Transverse colon (tissue), 4 donors: ENCODE measurements around the gene TMC5. TPM values are rescaled to one million over a fixed set of nuclear protein-coding genes. Genes with fewer than 3 reads are reported as not detected.

ENCODE experiments used
- DNase-seq: peaks from one replicate; pipeline ENCODE4 v3.0.0-alpha.2; 2019
- H3K27ac ChIP-seq, 4 donors: fragments of 200-600 bp; sonication (generic); 2 replicates each; pipeline ENCODE4 v1.5.1; 2016 to 2018; ENCODE audit warnings: inconsistent platforms in 4 of 4
- H3K27me3 ChIP-seq: fragments of 200-600 bp; sonication (generic); 2 replicates; pipeline ENCODE4 v1.5.1; 2017; ENCODE audit warnings: inconsistent platforms
- H3K36me3 ChIP-seq, 4 donors: fragments of 200-600 bp; sonication (generic); 2 replicates each; pipeline ENCODE4 v1.5.1; 2017 to 2019; ENCODE audit warnings: inconsistent platforms in 4 of 4
- H3K4me1 ChIP-seq, 4 donors: fragments of 200-600 bp; sonication (generic); 2 replicates each; pipeline ENCODE4 v1.5.1; 2017 to 2020; ENCODE audit warnings: inconsistent platforms in 4 of 4
- H3K4me3 ChIP-seq, 4 donors: fragments of 200-600 bp; sonication (generic); 1 replicate in 1 of 4; 2 replicates in 3 of 4; pipeline versions ENCODE4 v1.5.1 to v1.6.1; 2017 to 2019; ENCODE audit warnings: inconsistent platforms in 4 of 4
- H3K9me3 ChIP-seq, 2 donors: fragments of 200-600 bp; sonication (generic); 2 replicates each; pipeline ENCODE4 v1.5.1; 2017 to 2019; ENCODE audit warnings: inconsistent platforms in 2 of 2
- CTCF ChIP-seq, 5 experiments: fragments of 200-600 bp in 3 of 5; fragments of 450-650 bp in 2 of 5; sonication (generic) in 3 of 5; IDR thresholded peaks; 1 replicate in 2 of 5; 2 replicates in 3 of 5; pipeline ENCODE4 v1.5.1; 2016 to 2017; ENCODE audit warnings: antibody characterized with exemption in 5 of 5, inconsistent platforms in 3 of 5, mild to moderate bottlenecking in 2 of 5, moderate library complexity in 1 of 5
- EP300 ChIP-seq: sonication (generic); formaldehyde crosslinking; IDR thresholded peaks from one replicate; pipeline ENCODE4 v1.6.1; 2017; ENCODE audit warnings: antibody characterized with exemption, low read depth
- POLR2A ChIP-seq: fragments of 450-650 bp; IDR thresholded peaks from one replicate; pipeline ENCODE4 v1.6.1; 2016; ENCODE audit warnings: antibody characterized with exemption, mild to moderate bottlenecking, moderate library complexity
- POLR2AphosphoS5 ChIP-seq, 3 donors: sonication (generic); formaldehyde crosslinking; IDR thresholded peaks; one replicate each; pipeline ENCODE4 v1.6.1; 2016; ENCODE audit warnings: antibody characterized with exemption in 3 of 3
- WGBS, 2 donors: methylation state at CpG; one replicate each; pipeline ENCODE4 v1.1.5; 2018; ENCODE audit warnings: low coverage in 1 of 2; 5-methylcytosine and 5-hydroxymethylcytosine counted together
- in situ Hi-C, 4 donors: fragments of 200-750 bp; cut with MboI; loops; one replicate each; pipeline versions ENCODE4 v1.15.0 to v1.15.1; 2017; ENCODE audit warnings: low sequenced_read_pairs in 3 of 4, low pct_ligation_motif_present in 1 of 4, low pct_unique_long_range_greater_than_20kb in 1 of 4
- intact Hi-C: fragments of 100-400 bp; cut with DNase I; formaldehyde crosslinking; loops from one replicate; pipeline ENCODE4 v1.15.1; 2023; ENCODE audit warnings: low total_unique reads
- total RNA-seq, 4 donors: library from RNA; depleted of rRNA; stranded (reverse); fragments of >200 nt; gene quantifications; one replicate each; pipeline ENCODE4 v1.1.0, GENCODE V29; 2016

Gene TMC5
- total RNA-seq, 4 donors from 2014 or later, result 14.5 to 94.6 (median 82.4) TPM

GRCh38 chr16:19499006-19499405 is 81.3 kb downstream of the TMC5 start:
- intact Hi-C loops, result no loop called here
- no peak for DNase-seq
- Histone ChIP-seq H3K4me3 (no peak overlapping the region), H3K4me1 (no peaks in the 10 kb centered on the region), H3K27ac (no peak overlapping the region), H3K9me3 (no peaks in the 10 kb centered on the region), H3K36me3 (peaks cover 0 to 41% (median 12%) of the 10 kb centered on the region in 4 donors), H3K27me3 (no peaks in the 10 kb centered on the region)
- 80 to 84% methylated on average over 5 of the region's 5 CpGs for WGBS, 2 donors
- TF ChIP-seq CTCF (IDR thresholded peaks at IDR 0.05) (no peak), POLR2A (no peak), EP300 (no peak), POLR2AphosphoS5 (IDR thresholded peaks at IDR 0.05) (no peak)
- in situ Hi-C loops, result loop anchor here in 1 of 4 donors (25.0 kb wide), 1 partner anchor 412 kb away; no protein-coding TSS in a partner anchor

- Histone ChIP-seq H3K4me1 (no peaks in the 10 kb centered on the region), H3K27ac (no peak overlapping the region), H3K27me3 (no peaks in the 10 kb centered on the region), H3K36me3 (peaks cover 0 to 45% (median 14%) of the 10 kb centered on the region in 4 donors), H3K9me3 (no peaks in the 10 kb centered on the region), H3K4me3 (no peak overlapping the region)
- in situ Hi-C loops, result loop anchor here in 1 of 4 donors (25.0 kb wide), 1 partner anchor 412 kb away; no protein-coding TSS in a partner anchor
- intact Hi-C loops, result no loop called here
- 94 to 96% methylated on average over 3 of the region's 3 CpGs for WGBS, 2 donors
- no peak for TF ChIP-seq EP300
- no peak for TF ChIP-seq POLR2A
- no peak for TF ChIP-seq POLR2AphosphoS5 (IDR thresholded peaks at IDR 0.05)
- no peak for TF ChIP-seq CTCF (IDR thresholded peaks at IDR 0.05)
- DNase-seq, result no peak
Observed at GRCh38 chr16:19499481-19499880, 81.8 kb downstream of the TMC5 start.

GRCh38 chr16:19502395-19503131 is 84.9 kb downstream of the TMC5 start:
- Histone ChIP-seq H3K27ac (no peak overlapping the region), H3K9me3 (no peaks in the 10 kb centered on the region), H3K36me3 (peaks cover 0 to 62% (median 21%) of the 10 kb centered on the region in 4 donors), H3K27me3 (no peaks in the 10 kb centered on the region), H3K4me3 (no peak overlapping the region), H3K4me1 (no peaks in the 10 kb centered on the region)
- TF ChIP-seq CTCF (IDR thresholded peaks at IDR 0.05), result peak; percentile 64 to 80 (median 74)
- no peak for TF ChIP-seq POLR2A
- no peak for TF ChIP-seq POLR2AphosphoS5 (IDR thresholded peaks at IDR 0.05)
- no peak for TF ChIP-seq EP300
- intact Hi-C loops (no loop called here), in situ Hi-C loops (loop anchor here in 3 of 4 donors (10.0 to 25.0 kb wide), 3 partner anchors 118 to 415 kb away; no protein-coding TSS in a partner anchor)
- WGBS, 2 donors, result 98 to 100% methylated on average over 2 to 3 of the region's 3 CpGs
- DNase-seq, result peak; percentile 83

GRCh38 chr16:19503461-19504075 is 85.9 kb downstream of the TMC5 start:
- intact Hi-C loops (no loop called here), in situ Hi-C loops (loop anchor here in 3 of 4 donors (10.0 to 25.0 kb wide), 3 partner anchors 119 to 416 kb away; no protein-coding TSS in a partner anchor)
- DNase-seq, result no peak
- no peaks in the 10 kb centered on the region for H3K9me3 ChIP-seq
- H3K27ac ChIP-seq, result no peak overlapping the region
- no peak overlapping the region for H3K4me3 ChIP-seq
- H3K4me1 ChIP-seq, result no peaks in the 10 kb centered on the region
- WGBS, 2 donors, result 92 to 100% methylated on average over 4 to 5 of the region's 5 CpGs
- TF ChIP-seq CTCF (IDR thresholded peaks at IDR 0.05) (no peak), POLR2AphosphoS5 (IDR thresholded peaks at IDR 0.05) (peak in 1 of 3 donors; percentile 3)
- H3K36me3 ChIP-seq, result peaks cover 0 to 59% (median 18%) of the 10 kb centered on the region in 4 donors
- H3K27me3 ChIP-seq, result no peaks in the 10 kb centered on the region
